Measurements from ENCODE around the gene TRIM2.

The TRIM2 gene

GRCh38 chr4:153222707-153223426, 18.6 kb downstream of the TRIM2 start:
- peak; percentile 59 for DNase-seq (ENCODE audit: low read depth)

DNA sequence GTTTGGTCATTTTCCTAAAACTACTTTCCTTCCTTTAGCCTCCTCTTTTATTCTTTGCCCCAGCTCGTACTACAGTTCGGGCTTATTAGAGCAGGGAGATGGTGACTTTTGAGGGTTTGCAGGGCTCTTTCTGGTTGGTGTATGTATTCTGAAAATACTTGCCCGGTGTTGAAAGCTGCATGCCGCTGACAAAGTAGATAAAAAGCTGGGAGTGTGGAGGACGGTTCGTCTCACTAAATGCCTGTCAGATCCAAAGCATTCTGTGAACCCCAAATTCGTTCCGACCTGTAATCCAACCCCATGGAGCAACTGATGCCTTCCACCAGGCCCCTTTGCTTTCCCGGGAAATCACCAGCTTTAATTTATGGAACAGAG, 19.2 kb downstream of the TRIM2 start:
- DNase-seq (ENCODE audit: low read depth) = peak; percentile 34

DNA sequence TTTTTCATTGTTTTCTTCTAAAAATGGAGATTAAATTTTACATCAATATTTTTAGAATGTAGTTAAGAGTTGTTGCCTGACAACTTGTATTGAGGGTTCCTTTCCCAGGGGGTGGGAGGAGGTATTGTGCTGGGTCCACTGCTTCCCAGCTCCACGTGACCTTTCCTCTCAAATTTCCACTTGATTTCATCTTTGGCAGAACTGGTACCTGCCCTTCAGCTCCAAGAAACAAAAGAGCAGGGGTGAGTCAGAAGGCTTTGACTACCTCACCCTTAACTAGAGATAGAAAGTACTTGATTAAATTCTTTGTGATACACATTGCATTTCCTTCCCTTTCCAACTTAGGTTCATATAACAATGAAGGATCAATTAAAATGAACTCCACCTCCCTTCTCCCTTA, 19.7 kb downstream of the TRIM2 start:
- DNase-seq (ENCODE audit: low read depth) = peak; percentile 56

GRCh38 chr4:153224474-153224873, 20.2 kb downstream of the TRIM2 start:
- no peak for DNase-seq (ENCODE audit: low read depth)

GRCh38 chr4:153227469-153228075, 23.3 kb downstream of the TRIM2 start:
- no peak for DNase-seq (ENCODE audit: low read depth)

GRCh38 chr4:153228512-153229140, 24.4 kb downstream of the TRIM2 start:
- DNase-seq (ENCODE audit: low read depth) = no peak

- no peak for DNase-seq (ENCODE audit: low read depth)
These were observed 25.3 kb downstream of the TRIM2 start for GRCh38 chr4:153229545-153229944.

GRCh38 chr4:153232768-153233167, 28.5 kb downstream of the TRIM2 start:
- no peak for DNase-seq (ENCODE audit: low read depth)

- peak; percentile 92 for DNase-seq (ENCODE audit: low read depth)
These were observed 29.6 kb downstream of the TRIM2 start for GRCh38 chr4:153233761-153234371.

DNA sequence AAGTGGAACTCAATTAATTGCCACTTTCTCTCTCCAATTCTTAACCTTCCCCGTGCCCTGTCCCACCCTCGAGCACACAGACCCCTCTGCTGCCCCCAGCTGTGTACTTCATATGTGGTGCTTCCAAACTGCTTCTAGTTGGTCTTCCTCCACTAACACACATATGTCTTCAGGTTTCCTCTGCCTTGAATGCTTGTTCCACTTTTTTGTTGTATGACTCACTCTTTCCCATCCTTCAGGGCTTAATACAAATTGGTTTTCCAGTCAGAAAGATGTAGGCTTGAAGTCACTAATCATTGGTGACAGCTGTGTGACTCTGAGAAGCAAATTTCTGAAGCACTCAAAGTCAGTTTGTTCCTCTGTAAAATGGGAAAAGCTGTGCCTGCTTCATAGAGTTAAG, 30.6 kb downstream of the TRIM2 start:
- DNase-seq (ENCODE audit: low read depth) = peak; percentile 63

- no peak for DNase-seq (ENCODE audit: low read depth)
These were observed 34.1 kb downstream of the TRIM2 start for GRCh38 chr4:153238135-153238919.

DNA sequence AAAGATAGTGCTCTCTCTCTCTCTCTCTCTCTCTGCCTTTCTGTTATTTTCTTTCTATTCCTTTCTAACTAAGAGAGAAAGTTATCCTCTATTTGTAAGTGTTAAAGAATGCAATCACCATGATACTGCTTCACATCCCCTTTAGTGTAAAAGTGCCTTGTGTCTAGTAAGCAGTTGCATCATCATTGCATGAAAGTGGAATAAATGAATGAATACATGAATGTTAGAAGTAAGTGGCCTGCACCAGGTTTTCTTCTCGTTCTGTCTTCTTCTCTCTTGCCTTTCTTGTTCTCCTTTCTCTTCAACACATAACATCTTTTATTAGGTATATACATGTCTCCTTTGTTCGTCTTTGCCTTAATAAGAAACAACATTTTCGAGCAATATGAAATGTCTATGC, 35.2 kb downstream of the TRIM2 start:
- no peak for DNase-seq (ENCODE audit: low read depth)

DNA sequence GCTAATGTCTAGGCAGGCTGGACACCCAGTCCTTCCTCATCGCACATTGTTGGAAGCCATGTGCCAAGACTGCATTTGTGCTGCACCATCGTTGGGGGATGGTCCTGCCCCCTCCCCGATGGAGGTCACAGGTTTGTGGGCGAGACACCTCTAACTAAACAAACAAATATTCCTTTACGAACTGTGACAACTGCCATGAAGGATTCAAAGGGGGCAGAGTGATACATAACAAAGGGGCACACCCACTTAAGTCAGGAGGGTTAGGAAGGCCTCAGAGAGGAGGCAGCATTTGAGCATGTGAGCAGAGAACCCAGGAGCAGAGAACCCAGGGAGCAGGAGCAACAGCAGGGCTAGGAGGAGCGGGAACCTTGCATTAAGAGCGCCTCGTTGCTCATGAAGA, 37.1 kb downstream of the TRIM2 start:
- no peak for DNase-seq (ENCODE audit: low read depth)

DNA sequence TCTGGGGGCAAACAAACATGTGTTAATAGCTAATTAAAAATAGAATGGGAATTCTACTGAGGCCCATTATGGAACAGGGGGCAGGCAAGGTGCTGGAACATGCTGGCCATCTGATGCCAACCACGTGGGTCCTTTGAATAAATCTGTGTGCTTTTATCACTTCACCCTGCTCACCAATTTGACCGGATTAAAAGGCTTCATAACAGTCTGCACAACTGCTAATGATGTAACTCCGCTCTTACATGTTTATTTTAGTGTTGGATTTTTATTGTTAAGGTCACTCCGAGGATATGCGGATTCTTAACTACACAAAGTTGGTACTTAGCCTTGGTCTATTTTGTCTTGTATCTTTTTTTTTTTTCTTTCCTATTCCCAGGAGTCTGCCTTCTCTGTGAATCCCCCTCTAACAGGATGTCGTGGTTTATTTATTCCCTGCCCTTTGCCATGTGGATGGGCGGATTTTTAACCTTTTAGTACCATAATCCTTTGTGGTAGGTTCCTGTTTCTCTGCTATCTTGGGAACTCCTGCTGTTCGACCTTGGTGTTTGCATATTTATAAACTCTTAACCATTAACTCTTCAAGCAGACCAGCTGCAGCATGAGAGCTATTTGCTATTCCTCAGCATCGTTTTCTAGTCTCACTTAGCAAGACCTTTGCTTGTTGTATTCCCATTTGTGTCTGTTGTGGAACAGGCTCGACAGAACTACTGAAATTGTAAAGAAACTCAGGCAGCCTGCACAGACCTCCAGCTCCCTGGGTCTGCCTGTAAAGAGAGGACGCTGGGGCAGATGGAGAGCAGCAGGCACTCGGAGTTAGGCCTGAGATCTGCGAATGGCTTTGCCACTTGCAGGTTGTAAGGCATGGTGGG, 38.0 kb downstream of the TRIM2 start:
- peak; percentile 70 for DNase-seq (ENCODE audit: low read depth)

GRCh38 chr4:153242839-153243324, 38.6 kb downstream of the TRIM2 start:
- DNase-seq (ENCODE audit: low read depth) = no peak

DNA sequence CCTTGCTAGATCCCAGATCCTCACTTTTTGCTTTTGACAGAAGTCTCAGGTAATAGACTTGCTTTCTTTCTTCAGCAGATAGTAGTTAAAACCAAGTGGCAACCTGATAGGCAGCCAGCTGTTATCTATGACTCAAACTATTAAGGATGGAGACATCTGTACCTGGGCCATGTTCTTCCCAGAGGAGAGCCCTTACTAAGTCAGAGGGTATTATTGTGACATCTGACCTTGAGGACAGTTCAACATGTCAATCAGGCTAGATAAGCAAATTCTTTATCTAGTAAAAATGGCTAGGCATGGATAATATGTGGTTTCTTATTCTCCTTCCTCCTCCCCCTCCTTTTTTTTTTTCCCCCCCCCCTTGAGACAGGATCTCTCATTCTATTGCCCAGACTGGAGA, 39.2 kb downstream of the TRIM2 start:
- no peak for DNase-seq (ENCODE audit: low read depth)

DNA sequence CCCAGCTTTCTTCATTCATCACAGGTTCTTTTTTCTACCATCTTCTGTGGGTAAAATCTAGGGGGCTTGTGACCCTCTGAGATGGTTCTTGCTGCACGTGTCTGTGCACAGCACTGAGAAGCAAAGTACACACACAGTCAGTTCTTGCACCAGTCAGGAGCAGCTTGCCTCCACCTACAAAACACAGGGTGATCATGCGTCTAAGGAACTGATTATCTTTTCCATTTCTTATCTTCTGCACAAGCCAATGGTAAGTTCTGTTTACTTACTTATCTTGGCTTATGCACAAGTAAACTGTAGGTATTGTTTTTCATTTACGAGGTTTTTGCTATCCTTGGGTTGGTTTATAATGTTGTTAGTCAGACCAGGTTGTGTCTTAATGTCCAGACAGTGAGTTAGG, 40.7 kb downstream of the TRIM2 start:
- DNase-seq (ENCODE audit: low read depth) = no peak

DNA sequence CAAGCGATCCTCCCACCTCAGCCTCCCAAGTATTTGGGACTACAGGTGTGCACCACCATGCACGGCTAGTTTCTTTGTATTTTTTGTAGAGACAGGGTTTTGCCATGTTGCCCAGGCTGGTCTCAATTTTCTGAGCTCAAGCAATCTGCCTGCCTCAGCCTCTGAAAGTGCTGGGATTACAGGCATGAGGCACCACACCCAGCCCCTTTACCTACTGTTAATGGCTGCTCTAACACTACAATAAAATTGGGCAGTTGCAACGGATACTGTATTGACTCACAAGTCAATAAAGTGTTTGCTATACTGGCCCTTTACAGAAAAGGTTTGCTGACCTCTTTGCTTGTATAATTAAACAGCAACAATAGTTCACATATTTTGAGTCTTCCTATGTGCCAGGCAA, 41.5 kb downstream of the TRIM2 start:
- no peak for DNase-seq (ENCODE audit: low read depth)

GRCh38 chr4:153246446-153247115, 42.3 kb downstream of the TRIM2 start:
- no peak for DNase-seq (ENCODE audit: low read depth)

DNA sequence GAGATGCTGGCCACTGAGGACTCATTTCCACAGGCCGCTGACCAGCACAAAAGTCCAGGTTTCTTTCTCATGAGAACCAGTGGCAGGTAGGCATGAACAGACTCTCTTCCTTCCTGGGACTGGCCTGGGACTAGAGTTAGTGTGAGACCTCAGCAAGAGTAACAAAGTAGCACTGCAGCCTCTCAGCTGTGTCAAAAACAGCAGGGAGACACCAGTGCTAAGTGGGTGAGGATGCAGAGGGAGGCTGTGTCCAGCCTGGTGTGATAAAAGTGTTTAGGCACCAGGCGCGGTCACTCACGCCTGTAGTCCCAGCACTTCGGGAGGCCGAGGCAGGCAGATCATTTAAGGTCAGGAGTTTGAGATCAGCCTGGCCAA, 42.9 kb downstream of the TRIM2 start:
- DNase-seq (ENCODE audit: low read depth) = no peak
